ENCODE data around the gene PLPP7.

DNA sequence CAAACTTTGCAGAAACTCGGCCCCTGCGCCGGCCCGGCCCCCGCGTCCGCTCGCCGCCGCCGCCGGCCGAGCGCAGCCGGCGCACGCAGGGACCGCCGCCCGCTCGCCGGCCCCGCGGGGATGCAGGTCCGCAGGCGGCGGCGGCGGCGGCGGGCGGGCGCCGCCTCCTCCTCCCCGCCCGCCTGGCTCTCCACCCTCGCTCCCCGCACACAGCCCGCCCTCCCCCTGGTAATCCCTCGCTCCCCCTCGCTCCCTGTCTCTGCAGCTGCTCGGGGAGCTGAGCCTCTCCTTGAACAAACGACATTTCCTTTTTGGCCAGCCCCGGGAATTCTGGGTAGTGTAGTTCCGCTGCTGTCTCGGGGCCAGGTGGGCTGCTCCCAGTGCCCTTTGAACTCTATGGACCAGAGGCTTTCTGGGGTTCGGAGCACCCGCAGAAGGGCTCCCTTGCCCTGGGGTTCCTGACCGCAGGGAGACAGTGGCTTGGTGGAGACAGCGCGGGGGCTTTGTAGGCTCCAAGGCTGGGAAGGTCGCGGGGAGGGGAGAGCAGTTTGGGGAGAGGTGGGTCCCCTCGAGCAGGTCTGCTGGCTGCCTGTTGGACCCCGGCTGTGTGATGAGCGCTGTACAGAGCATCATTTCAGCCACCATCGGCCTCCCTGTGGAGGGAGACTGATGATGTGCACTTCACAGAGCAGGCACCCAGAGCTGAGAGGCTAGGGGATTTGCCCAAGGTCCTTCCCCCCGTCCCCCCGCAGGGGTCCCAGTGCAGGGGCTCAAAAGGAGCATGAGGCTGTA, 11.4 kb upstream of the PLPP7 start:
- TF ChIP-seq, protein P1, sequence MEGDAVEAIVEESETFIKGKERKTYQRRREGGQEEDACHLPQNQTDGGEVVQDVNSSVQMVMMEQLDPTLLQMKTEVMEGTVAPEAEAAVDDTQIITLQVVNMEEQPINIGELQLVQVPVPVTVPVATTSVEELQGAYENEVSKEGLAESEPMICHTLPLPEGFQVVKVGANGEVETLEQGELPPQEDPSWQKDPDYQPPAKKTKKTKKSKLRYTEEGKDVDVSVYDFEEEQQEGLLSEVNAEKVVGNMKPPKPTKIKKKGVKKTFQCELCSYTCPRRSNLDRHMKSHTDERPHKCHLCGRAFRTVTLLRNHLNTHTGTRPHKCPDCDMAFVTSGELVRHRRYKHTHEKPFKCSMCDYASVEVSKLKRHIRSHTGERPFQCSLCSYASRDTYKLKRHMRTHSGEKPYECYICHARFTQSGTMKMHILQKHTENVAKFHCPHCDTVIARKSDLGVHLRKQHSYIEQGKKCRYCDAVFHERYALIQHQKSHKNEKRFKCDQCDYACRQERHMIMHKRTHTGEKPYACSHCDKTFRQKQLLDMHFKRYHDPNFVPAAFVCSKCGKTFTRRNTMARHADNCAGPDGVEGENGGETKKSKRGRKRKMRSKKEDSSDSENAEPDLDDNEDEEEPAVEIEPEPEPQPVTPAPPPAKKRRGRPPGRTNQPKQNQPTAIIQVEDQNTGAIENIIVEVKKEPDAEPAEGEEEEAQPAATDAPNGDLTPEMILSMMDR (IDR thresholded peaks at IDR 0.05), result no peak
- no peak for TF ChIP-seq POLR2A (IDR thresholded peaks at IDR 0.05)
